WTC11 (cell line): ENCODE results near the gene PADI6. TPM values are rescaled to one million over a fixed set of nuclear protein-coding genes. Genes with fewer than 3 reads are reported as not detected.
A peak's percentile ranks its signal among the peaks of the same experiment; 100 is the strongest.

Source experiments
- ATAC-seq: fragments of 200-7000 bp; cut with Tn5 transposase; 2 replicates; pipeline ENCODE4 v1.10.0; 2021; ENCODE audit warnings: mild to moderate bottlenecking, moderate library complexity
- CTCF ChIA-PET: fragments of 300-600 bp; sonication (Branson Sonifier 250); formaldehyde crosslinking; loops from one replicate; lab custom pipeline; 2021; ENCODE audit warnings: antibody characterized with exemption; lab: Charles Lee
- POLR2A ChIA-PET: fragments of 350-600 bp; sonication (Branson Sonifier 250); formaldehyde crosslinking; loops from one replicate; lab custom pipeline; 2021; ENCODE audit warnings: antibody characterized with exemption; lab: Charles Lee
- DNase-seq: peaks from one replicate; pipeline ENCODE4 v3.0.0; 2021; ENCODE audit warnings: low spot score
- H3K27ac Mint-ChIP-seq: 2 replicates; pipeline ENCODE4 v1.8.0; 2021; ENCODE audit warnings: mixed read lengths
- H3K27me3 Mint-ChIP-seq: 2 replicates; pipeline ENCODE4 v1.8.0; 2021; ENCODE audit warnings: low read depth, mild to moderate bottlenecking, moderate library complexity, mixed read lengths
- H3K36me3 Mint-ChIP-seq: 2 replicates; pipeline ENCODE4 v1.8.0; 2021; ENCODE audit warnings: mixed read lengths
- H3K4me1 Mint-ChIP-seq: 2 replicates; pipeline ENCODE4 v1.8.0; 2022; ENCODE audit warnings: mixed read lengths
- H3K4me3 Mint-ChIP-seq: 2 replicates; pipeline ENCODE4 v1.8.0; 2021; ENCODE audit warnings: mild to moderate bottlenecking, moderate library complexity, mixed read lengths
- H3K9me3 Mint-ChIP-seq: 2 replicates; pipeline ENCODE4 v1.8.0; 2021; ENCODE audit warnings: mixed read lengths
- ATF1 ChIP-seq: sonication (generic); formaldehyde crosslinking; IDR thresholded peaks from 2 replicates; pipeline ENCODE4 v1.8.1; 2023; ENCODE audit warnings: mild to moderate bottlenecking, moderate library complexity, missing genetic modification reagents
- CREB1 ChIP-seq: sonication (generic); formaldehyde crosslinking; IDR thresholded peaks from 2 replicates; pipeline ENCODE4 v1.8.0; 2023; ENCODE audit warnings: mild to moderate bottlenecking, missing genetic modification reagents
- EMX1 ChIP-seq: fragments of 250-450 bp; sonication (Bioruptor Pico); IDR thresholded peaks from 2 replicates; pipeline ENCODE4 v1.8.0; 2021; ENCODE audit warnings: mild to moderate bottlenecking
- GTF2I ChIP-seq: fragments of 250-450 bp; sonication (Bioruptor Pico); conservative IDR thresholded peaks from 2 replicates; pipeline ENCODE4 v1.4.0; 2021; ENCODE audit warnings: mild to moderate bottlenecking
- HMGA2 ChIP-seq: fragments of 250-450 bp; sonication (Bioruptor Pico); IDR thresholded peaks from 2 replicates; pipeline ENCODE4 v1.4.0; 2021; ENCODE audit warnings: mild to moderate bottlenecking, moderate library complexity
- NFATC4 ChIP-seq: fragments of 250-450 bp; sonication (Bioruptor Pico); IDR thresholded peaks from 2 replicates; pipeline ENCODE4 v1.9.0; 2021; ENCODE audit warnings: mild to moderate bottlenecking
- NFE2L1 ChIP-seq: sonication (generic); formaldehyde crosslinking; IDR thresholded peaks from 2 replicates; pipeline ENCODE4 v1.8.1; 2023; ENCODE audit warnings: missing genetic modification reagents
- NR1H2 ChIP-seq: sonication (generic); formaldehyde crosslinking; IDR thresholded peaks from 2 replicates; pipeline ENCODE4 v1.9.0; 2021; ENCODE audit warnings: mild to moderate bottlenecking, moderate library complexity, missing genetic modification reagents
- OVOL2 ChIP-seq: fragments of 250-450 bp; sonication (Bioruptor Pico); IDR thresholded peaks from 2 replicates; pipeline ENCODE4 v1.9.0; 2021; ENCODE audit warnings: mild to moderate bottlenecking, borderline replicate concordance
- RELA ChIP-seq: sonication (generic); formaldehyde crosslinking; IDR thresholded peaks from 2 replicates; pipeline ENCODE4 v1.8.1; 2022; ENCODE audit warnings: missing genetic modification reagents, mild to moderate bottlenecking, borderline replicate concordance
- RORB ChIP-seq: fragments of 250-450 bp; sonication (Bioruptor Pico); IDR thresholded peaks from 2 replicates; pipeline ENCODE4 v1.9.0; 2021; ENCODE audit warnings: mild to moderate bottlenecking
- TCF7 ChIP-seq: sonication (generic); formaldehyde crosslinking; IDR thresholded peaks from 2 replicates; pipeline ENCODE4 v1.8.0; 2022; ENCODE audit warnings: mild to moderate bottlenecking, low read depth, missing genetic modification reagents, moderate library complexity
- TEAD4 ChIP-seq: sonication (generic); formaldehyde crosslinking; IDR thresholded peaks from 2 replicates; pipeline ENCODE4 v1.8.0; 2022; ENCODE audit warnings: mild to moderate bottlenecking, missing genetic modification reagents
- TP53 ChIP-seq: sonication (generic); formaldehyde crosslinking; IDR thresholded peaks from 2 replicates; pipeline ENCODE4 v1.8.1; 2023; ENCODE audit warnings: mild to moderate bottlenecking, missing genetic modification reagents
- ZNF219 ChIP-seq: sonication (generic); formaldehyde crosslinking; IDR thresholded peaks from 2 replicates; pipeline ENCODE4 v1.8.0; 2023; ENCODE audit warnings: missing genetic modification reagents, mild to moderate bottlenecking, borderline replicate concordance
- ZNF263 ChIP-seq: sonication (generic); formaldehyde crosslinking; IDR thresholded peaks from 2 replicates; pipeline ENCODE4 v1.8.1; 2022; ENCODE audit warnings: low read depth, mild to moderate bottlenecking, moderate library complexity, missing genetic modification reagents
- ZNF671 ChIP-seq: fragments of 250-450 bp; sonication (Bioruptor Pico); IDR thresholded peaks from 2 replicates; pipeline ENCODE4 v1.8.0; 2021; ENCODE audit warnings: mild to moderate bottlenecking
- total RNA-seq: library from RNA; stranded (reverse); gene quantifications from 3 replicates; pipeline ENCODE4 v1.2.3, GENCODE V29; 2021
- TF ChIP-seq, protein P1 (sequence below): sonication (generic); formaldehyde crosslinking; IDR thresholded peaks from 2 replicates; pipeline ENCODE4 v1.8.0; 2022; ENCODE audit warnings: mild to moderate bottlenecking, missing genetic modification reagents
- TF ChIP-seq, protein P2 (sequence below): sonication (generic); formaldehyde crosslinking; IDR thresholded peaks from 2 replicates; pipeline ENCODE4 v1.8.1; 2022; ENCODE audit warnings: missing genetic modification reagents, borderline replicate concordance
- TF ChIP-seq, protein P3 (sequence below): sonication (generic); formaldehyde crosslinking; IDR thresholded peaks from 2 replicates; pipeline ENCODE4 v1.8.1; 2023; ENCODE audit warnings: mild to moderate bottlenecking, moderate library complexity, missing genetic modification reagents
- TF ChIP-seq, protein P4 (sequence below): fragments of 250-450 bp; sonication (Bioruptor Pico); IDR thresholded peaks from 2 replicates; pipeline ENCODE4 v1.8.0; 2021; ENCODE audit warnings: mild to moderate bottlenecking
- TF ChIP-seq, protein P5 (sequence below): fragments of 250-450 bp; sonication (Bioruptor Pico); IDR thresholded peaks from 2 replicates; pipeline ENCODE4 v2.1.2; 2022; ENCODE audit warnings: mild to moderate bottlenecking, moderate library complexity
- TF ChIP-seq, protein P6 (sequence below): sonication (generic); formaldehyde crosslinking; IDR thresholded peaks from 2 replicates; pipeline ENCODE4 v1.8.0; 2023; ENCODE audit warnings: mild to moderate bottlenecking, missing genetic modification reagents

The PADI6 gene
- total RNA-seq, 1 experiment from 2014 or later, result not detected

DNA sequence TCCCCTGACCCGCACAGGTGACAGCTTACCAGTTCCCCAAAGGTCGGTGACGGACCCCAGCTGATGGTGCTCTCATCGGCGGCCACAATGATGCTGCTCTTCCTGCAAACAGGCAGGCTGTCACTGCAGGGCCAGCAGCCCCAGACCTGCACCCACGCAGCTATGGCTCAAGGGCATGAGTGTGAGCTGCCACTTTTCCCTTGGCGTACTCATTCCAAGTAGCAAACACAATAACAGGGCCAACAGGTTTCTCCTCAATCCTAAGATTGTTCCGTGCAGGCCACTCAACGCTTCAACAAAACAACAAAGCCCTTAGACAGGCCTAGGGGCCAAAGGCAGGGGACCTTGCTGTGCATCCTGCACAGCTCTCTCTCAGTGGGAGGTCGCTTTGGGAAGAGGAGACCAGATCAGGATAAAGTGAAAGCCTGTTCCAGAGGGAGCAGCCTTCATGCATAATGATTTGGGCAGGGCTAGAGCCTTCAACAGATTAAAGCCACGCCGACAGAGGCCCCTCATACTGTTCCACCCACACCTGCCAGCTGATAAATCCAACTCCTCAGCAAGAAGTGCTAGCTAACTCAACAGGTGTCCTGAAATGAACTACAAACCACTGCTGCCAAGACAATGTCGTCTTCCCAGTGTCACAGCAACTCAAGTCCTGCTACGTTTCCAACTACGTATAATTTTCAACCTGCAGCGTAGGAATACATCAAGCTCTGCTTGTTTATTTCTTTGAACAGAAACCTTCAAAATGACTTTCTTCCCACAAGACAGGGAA is 40.3 kb downstream of the PADI6 start:
- TF ChIP-seq, protein P1, sequence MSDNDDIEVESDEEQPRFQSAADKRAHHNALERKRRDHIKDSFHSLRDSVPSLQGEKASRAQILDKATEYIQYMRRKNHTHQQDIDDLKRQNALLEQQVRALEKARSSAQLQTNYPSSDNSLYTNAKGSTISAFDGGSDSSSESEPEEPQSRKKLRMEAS (CRISPR knock-in tag), result no peak
- TF ChIP-seq NFE2L1 (CRISPR knock-in tag) (no peak), RORB (CRISPR knock-in tag) (no peak), ATF1 (CRISPR knock-in tag) (no peak), ZNF219 (CRISPR knock-in tag) (no peak), OVOL2 (CRISPR knock-in tag) (no peak), ZNF263 (CRISPR knock-in tag) (no peak), EMX1 (CRISPR knock-in tag) (no peak), GTF2I (no peak), CREB1 (CRISPR knock-in tag) (no peak), NR1H2 (CRISPR knock-in tag) (no peak), RELA (CRISPR knock-in tag) (no peak), ZNF671 (CRISPR knock-in tag) (no peak), TCF7 (no peak), NFATC4 (no peak)
- TF ChIP-seq, protein P2, sequence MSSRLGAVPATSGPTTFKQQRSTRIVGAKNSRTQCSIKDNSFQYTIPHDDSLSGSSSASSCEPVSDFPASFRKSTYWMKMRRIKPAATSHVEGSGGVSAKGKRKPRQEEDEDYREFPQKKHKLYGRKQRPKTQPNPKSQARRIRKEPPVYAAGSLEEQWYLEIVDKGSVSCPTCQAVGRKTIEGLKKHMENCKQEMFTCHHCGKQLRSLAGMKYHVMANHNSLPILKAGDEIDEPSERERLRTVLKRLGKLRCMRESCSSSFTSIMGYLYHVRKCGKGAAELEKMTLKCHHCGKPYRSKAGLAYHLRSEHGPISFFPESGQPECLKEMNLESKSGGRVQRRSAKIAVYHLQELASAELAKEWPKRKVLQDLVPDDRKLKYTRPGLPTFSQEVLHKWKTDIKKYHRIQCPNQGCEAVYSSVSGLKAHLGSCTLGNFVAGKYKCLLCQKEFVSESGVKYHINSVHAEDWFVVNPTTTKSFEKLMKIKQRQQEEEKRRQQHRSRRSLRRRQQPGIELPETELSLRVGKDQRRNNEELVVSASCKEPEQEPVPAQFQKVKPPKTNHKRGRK (CRISPR knock-in tag), result no peak
- TF ChIP-seq, protein P3, sequence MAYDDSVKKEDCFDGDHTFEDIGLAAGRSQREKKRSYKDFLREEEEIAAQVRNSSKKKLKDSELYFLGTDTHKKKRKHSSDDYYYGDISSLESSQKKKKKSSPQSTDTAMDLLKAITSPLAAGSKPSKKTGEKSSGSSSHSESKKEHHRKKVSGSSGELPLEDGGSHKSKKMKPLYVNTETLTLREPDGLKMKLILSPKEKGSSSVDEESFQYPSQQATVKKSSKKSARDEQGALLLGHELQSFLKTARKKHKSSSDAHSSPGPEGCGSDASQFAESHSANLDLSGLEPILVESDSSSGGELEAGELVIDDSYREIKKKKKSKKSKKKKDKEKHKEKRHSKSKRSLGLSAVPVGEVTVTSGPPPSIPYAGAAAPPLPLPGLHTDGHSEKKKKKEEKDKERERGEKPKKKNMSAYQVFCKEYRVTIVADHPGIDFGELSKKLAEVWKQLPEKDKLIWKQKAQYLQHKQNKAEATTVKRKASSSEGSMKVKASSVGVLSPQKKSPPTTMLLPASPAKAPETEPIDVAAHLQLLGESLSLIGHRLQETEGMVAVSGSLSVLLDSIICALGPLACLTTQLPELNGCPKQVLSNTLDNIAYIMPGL, result no peak
- TF ChIP-seq, protein P4, sequence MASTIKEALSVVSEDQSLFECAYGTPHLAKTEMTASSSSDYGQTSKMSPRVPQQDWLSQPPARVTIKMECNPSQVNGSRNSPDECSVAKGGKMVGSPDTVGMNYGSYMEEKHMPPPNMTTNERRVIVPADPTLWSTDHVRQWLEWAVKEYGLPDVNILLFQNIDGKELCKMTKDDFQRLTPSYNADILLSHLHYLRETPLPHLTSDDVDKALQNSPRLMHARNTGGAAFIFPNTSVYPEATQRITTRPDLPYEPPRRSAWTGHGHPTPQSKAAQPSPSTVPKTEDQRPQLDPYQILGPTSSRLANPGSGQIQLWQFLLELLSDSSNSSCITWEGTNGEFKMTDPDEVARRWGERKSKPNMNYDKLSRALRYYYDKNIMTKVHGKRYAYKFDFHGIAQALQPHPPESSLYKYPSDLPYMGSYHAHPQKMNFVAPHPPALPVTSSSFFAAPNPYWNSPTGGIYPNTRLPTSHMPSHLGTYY, result no peak
- TF ChIP-seq, protein P5, sequence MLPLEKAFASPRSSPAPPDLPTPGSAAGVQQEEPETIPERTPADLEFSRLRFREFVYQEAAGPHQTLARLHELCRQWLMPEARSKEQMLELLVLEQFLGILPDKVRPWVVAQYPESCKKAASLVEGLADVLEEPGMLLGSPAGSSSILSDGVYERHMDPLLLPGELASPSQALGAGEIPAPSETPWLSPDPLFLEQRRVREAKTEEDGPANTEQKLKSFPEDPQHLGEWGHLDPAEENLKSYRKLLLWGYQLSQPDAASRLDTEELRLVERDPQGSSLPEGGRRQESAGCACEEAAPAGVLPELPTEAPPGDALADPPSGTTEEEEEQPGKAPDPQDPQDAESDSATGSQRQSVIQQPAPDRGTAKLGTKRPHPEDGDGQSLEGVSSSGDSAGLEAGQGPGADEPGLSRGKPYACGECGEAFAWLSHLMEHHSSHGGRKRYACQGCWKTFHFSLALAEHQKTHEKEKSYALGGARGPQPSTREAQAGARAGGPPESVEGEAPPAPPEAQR, result no peak
- Mint-ChIP-seq H3K36me3 (peaks cover 99% of the 10 kb centered on the region), H3K27ac (peak overlapping the region; percentile 92), H3K9me3 (no peaks in the 10 kb centered on the region), H3K27me3 (no peaks in the 10 kb centered on the region), H3K4me3 (no peak overlapping the region), H3K4me1 (peaks cover 29% of the 10 kb centered on the region)
- POLR2A ChIA-PET, result no interaction called here
- DNase-seq, result no peak
- CTCF ChIA-PET, result no interaction called here
- no peak for ATAC-seq

DNA sequence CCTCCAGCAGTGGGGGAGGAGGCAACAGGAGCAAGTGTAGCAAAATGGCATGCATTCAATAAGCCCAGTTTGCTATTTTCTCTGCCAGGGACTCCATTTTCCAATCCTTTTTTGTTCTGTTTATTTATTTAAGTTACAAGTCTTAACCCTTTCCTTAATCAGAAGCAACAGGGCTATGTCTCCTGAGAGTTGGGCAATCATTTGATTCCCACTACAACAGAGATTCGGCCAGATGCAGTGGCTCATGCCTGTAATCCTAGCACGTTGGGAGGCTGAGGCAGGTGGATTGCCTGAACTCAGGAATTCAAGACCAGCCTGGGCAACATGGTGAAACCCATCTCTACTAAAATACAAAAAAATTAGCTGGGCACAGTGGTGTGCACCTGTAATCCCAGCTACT is 42.0 kb downstream of the PADI6 start:
- Mint-ChIP-seq H3K9me3 (no peaks in the 10 kb centered on the region), H3K4me1 (peaks cover 18% of the 10 kb centered on the region), H3K4me3 (no peak overlapping the region), H3K27ac (no peak overlapping the region), H3K36me3 (peaks cover 99% of the 10 kb centered on the region), H3K27me3 (no peaks in the 10 kb centered on the region)
- ChIA-PET POLR2A (no interaction called here), CTCF (no interaction called here)
- ATAC-seq (no peak), DNase-seq (no peak)
- TF ChIP-seq, protein P6, sequence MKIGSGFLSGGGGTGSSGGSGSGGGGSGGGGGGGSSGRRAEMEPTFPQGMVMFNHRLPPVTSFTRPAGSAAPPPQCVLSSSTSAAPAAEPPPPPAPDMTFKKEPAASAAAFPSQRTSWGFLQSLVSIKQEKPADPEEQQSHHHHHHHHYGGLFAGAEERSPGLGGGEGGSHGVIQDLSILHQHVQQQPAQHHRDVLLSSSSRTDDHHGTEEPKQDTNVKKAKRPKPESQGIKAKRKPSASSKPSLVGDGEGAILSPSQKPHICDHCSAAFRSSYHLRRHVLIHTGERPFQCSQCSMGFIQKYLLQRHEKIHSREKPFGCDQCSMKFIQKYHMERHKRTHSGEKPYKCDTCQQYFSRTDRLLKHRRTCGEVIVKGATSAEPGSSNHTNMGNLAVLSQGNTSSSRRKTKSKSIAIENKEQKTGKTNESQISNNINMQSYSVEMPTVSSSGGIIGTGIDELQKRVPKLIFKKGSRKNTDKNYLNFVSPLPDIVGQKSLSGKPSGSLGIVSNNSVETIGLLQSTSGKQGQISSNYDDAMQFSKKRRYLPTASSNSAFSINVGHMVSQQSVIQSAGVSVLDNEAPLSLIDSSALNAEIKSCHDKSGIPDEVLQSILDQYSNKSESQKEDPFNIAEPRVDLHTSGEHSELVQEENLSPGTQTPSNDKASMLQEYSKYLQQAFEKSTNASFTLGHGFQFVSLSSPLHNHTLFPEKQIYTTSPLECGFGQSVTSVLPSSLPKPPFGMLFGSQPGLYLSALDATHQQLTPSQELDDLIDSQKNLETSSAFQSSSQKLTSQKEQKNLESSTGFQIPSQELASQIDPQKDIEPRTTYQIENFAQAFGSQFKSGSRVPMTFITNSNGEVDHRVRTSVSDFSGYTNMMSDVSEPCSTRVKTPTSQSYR (CRISPR knock-in tag), result no peak
- no peak for TF ChIP-seq TEAD4 (CRISPR knock-in tag)
- no peak for TF ChIP-seq TP53 (CRISPR knock-in tag)
- TF ChIP-seq, protein P1 (CRISPR knock-in tag), result no peak
- no peak for TF ChIP-seq HMGA2 (CRISPR knock-in tag)
